Left ventricle myocardium inferior (tissue), 1 donor: ENCODE data around the gene CCDC57. TPM values are rescaled to one million over a fixed set of nuclear protein-coding genes. Genes with fewer than 3 reads are reported as not detected.
A peak's percentile ranks its signal among the peaks of the same experiment; 100 is the strongest.

Experiments used
- DNase-seq: peaks from one replicate; pipeline ENCODE4 v3.0.0-alpha.2; 2020
- H3K27ac ChIP-seq: fragments of 200-600 bp; replicated peaks from 2 replicates; pipeline ENCODE4 v1.8.0; 2021
- H3K27me3 ChIP-seq: fragments of 200-600 bp; 2 replicates; pipeline ENCODE4 v1.8.0; 2021; ENCODE audit warnings: low read depth
- H3K36me3 ChIP-seq: fragments of 200-600 bp; 2 replicates; pipeline ENCODE4 v1.8.0; 2021
- H3K4me1 ChIP-seq: fragments of 200-600 bp; 2 replicates; pipeline ENCODE4 v1.8.0; 2021
- H3K4me3 ChIP-seq: fragments of 200-600 bp; 2 replicates; pipeline ENCODE4 v1.8.0; 2021; ENCODE audit warnings: mild to moderate bottlenecking, moderate library complexity
- H3K9me3 ChIP-seq: fragments of 200-600 bp; replicated peaks from 2 replicates; pipeline ENCODE4 v1.8.0; 2021
- CTCF ChIP-seq: fragments of 200-600 bp; IDR thresholded peaks from 2 replicates; pipeline ENCODE4 v1.8.0; 2021; ENCODE audit warnings: antibody characterized with exemption, mild to moderate bottlenecking, borderline replicate concordance
- intact Hi-C: fragments of 100-400 bp; cut with micrococcal nuclease; formaldehyde crosslinking; loops from one replicate; pipeline ENCODE4 v1.11.0; 2022
- total RNA-seq: library from RNA; stranded (reverse); fragmentation: NEBNext Ultra II Directional; extraction: Animal tissue kit (Norgen Biotek cat#: 25700); gene quantifications from one replicate; pipeline ENCODE4 v1.2.1, GENCODE V29; 2021
- donor health status: DM: no; HTN: yes; CAD: no; lungs with severe emphysema.

CCDC57 gene
- total RNA-seq, 1 donor from 2014 or later: 8.1 TPM

GRCh38 chr17:82112181-82112913 is 100.3 kb downstream of the CCDC57 start:
- intact Hi-C loops: no loop called here
- Histone ChIP-seq H3K27me3 (no peaks in the 10 kb centered on the region), H3K4me3 (no peak overlapping the region), H3K4me1 (peaks cover 2% of the 10 kb centered on the region), H3K36me3 (peaks cover 8% of the 10 kb centered on the region), H3K27ac (no peak overlapping the region), H3K9me3 (no peaks in the 10 kb centered on the region)
- TF ChIP-seq CTCF: no peak
- no peak for DNase-seq

DNA sequence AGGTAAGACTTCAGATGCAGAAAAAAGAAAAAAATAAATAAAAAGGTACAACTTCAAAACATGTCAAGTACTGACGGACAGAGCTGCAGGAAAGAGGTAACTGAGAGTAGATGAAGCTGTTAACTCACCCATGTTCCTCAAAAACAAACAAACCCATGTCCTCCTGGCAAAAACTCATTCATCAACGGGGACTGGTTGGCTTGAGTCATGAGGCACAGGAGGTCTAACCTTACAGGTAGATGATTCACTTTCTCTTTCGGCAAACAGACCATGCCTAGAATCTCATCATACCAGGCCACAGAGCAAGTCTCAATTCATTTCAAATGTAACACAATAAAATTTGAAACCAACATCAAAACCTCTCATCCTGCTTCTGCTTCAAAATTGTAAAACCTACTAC is 102.3 kb downstream of the CCDC57 start:
- Histone ChIP-seq H3K36me3 (peaks cover 8% of the 10 kb centered on the region), H3K27ac (no peak overlapping the region), H3K4me3 (no peak overlapping the region), H3K27me3 (no peaks in the 10 kb centered on the region), H3K9me3 (no peaks in the 10 kb centered on the region), H3K4me1 (peaks cover 18% of the 10 kb centered on the region)
- intact Hi-C loops: no loop called here
- no peak for TF ChIP-seq CTCF
- no peak for DNase-seq

GRCh38 chr17:82108961-82109475 is 103.6 kb downstream of the CCDC57 start:
- Histone ChIP-seq H3K27ac (no peak overlapping the region), H3K27me3 (no peaks in the 10 kb centered on the region), H3K4me1 (peaks cover 21% of the 10 kb centered on the region), H3K4me3 (no peak overlapping the region), H3K9me3 (no peaks in the 10 kb centered on the region), H3K36me3 (peaks cover 8% of the 10 kb centered on the region)
- intact Hi-C loops: no loop called here
- DNase-seq: no peak
- no peak for TF ChIP-seq CTCF

GRCh38 chr17:82108496-82108945 is 104.1 kb downstream of the CCDC57 start:
- H3K4me3 ChIP-seq: no peak overlapping the region
- H3K27ac ChIP-seq: no peak overlapping the region
- intact Hi-C loops: no loop called here

DNA sequence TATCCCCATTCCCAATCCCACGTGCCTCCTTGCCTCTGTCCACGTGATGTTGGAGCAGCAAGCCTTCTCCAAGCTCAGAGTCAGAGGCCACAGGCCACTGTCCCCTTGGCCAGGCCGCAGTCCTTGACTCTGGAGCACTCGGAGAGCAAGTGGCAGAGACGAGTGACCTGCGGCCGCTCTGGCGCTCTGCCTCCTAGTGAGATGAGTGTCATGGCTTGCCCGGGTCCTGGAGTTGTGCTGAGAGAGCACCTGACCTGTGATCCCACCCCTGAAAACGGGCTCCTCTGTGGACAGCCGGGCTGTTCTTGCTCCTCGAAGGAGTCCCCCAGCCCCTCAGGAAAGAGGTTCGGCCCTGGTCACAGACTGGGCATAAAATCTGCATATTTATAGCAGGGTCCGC is 104.6 kb downstream of the CCDC57 start:
- DNase-seq: peak; percentile 12
- Histone ChIP-seq H3K27me3 (no peaks in the 10 kb centered on the region), H3K4me1 (peaks cover 30% of the 10 kb centered on the region), H3K4me3 (no peak overlapping the region), H3K9me3 (no peaks in the 10 kb centered on the region), H3K27ac (no peak overlapping the region), H3K36me3 (peaks cover 8% of the 10 kb centered on the region)
- intact Hi-C loops: no loop called here
- TF ChIP-seq CTCF: no peak

More at GRCh38 chr17:82108496-82108945, 104.1 kb downstream of the CCDC57 start:
- H3K9me3 ChIP-seq: no peaks in the 10 kb centered on the region
- H3K4me1 ChIP-seq: peaks cover 26% of the 10 kb centered on the region
- H3K36me3 ChIP-seq: peaks cover 8% of the 10 kb centered on the region
- no peak for DNase-seq
- TF ChIP-seq CTCF: no peak
- no peaks in the 10 kb centered on the region for H3K27me3 ChIP-seq
